Lower leg skin (tissue), 3 donors: ENCODE results near the gene VDR.

Experiments
- CTCF ChIP-seq, 3 donors: fragments of 450-650 bp; IDR thresholded peaks; one replicate each; pipeline ENCODE4 v1.5.1; 2016; ENCODE audit warnings: antibody characterized with exemption in 3 of 3, mild to moderate bottlenecking in 3 of 3, moderate library complexity in 2 of 3
- POLR2A ChIP-seq, 2 donors: fragments of 450-650 bp; IDR thresholded peaks; one replicate each; pipeline ENCODE4 v1.6.1; 2016 to 2017; ENCODE audit warnings: antibody characterized with exemption in 2 of 2, mild to moderate bottlenecking in 1 of 2, moderate library complexity in 1 of 2

- no peak for TF ChIP-seq CTCF (IDR thresholded peaks at IDR 0.05)
- no peak for TF ChIP-seq POLR2A (IDR thresholded peaks at IDR 0.05)
Observed at GRCh38 chr12:47884501-47884900, 20.3 kb downstream of the VDR start.
